ENCODE results near the gene CGB2.
"Not testable (repeated sequence)": the region's sequence is repeated elsewhere in the genome, so short reads cannot be mapped to it uniquely, and the experiment has no call there.

Gene CGB2

GRCh38 chr19:49011194-49011593, 20.5 kb upstream of the CGB2 start:
- ATAC-seq: no peak

DNA sequence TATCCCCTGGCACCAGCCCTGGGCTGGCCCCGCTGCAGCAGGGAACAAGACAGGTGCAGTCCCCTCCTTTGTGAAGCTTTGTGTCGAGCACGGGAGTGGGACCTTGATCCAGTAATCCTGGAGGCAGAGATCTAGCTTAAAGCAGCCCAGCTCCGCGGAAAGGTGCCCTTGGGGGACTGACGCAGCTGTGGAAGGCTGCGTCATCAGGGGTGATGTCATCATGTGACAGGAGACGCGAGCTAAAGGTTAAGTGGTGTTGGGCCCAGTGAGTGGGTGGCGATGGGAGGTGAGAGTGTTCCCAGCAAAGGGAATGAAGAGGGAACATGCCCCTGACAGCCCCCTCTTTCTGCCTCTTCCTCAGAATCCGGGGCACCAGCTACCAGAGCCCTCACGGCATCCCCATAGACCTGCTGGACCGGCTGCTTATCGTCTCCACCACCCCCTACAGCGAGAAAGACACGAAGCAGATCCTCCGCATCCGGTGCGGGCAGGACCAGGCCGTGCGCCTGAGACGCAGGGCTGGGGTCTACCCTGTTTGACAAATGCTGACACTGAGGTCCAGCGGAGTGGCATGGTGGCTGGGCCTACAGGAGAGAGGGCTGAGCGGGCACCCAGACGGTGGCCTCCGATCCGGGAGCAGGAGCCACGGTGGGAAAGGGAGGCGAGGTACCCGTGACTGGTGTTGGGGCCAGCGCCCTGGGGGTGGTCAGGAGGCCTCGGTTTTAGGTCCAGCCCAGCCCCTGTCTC, 17.4 kb upstream of the CGB2 start:
- ATAC-seq: no peak

GRCh38 chr19:49014870-49015255, 16.8 kb upstream of the CGB2 start:
- no peak for ATAC-seq

- ATAC-seq: no peak
These were observed 15.4 kb upstream of the CGB2 start for GRCh38 chr19:49016067-49016839.

GRCh38 chr19:49017041-49017665, 14.5 kb upstream of the CGB2 start, which contains the start of gene LHB:
LHB (minus strand) TSS chr19:49017091; CDS start chr19:49017081, 10 bp downstream.
- ATAC-seq: no peak

DNA sequence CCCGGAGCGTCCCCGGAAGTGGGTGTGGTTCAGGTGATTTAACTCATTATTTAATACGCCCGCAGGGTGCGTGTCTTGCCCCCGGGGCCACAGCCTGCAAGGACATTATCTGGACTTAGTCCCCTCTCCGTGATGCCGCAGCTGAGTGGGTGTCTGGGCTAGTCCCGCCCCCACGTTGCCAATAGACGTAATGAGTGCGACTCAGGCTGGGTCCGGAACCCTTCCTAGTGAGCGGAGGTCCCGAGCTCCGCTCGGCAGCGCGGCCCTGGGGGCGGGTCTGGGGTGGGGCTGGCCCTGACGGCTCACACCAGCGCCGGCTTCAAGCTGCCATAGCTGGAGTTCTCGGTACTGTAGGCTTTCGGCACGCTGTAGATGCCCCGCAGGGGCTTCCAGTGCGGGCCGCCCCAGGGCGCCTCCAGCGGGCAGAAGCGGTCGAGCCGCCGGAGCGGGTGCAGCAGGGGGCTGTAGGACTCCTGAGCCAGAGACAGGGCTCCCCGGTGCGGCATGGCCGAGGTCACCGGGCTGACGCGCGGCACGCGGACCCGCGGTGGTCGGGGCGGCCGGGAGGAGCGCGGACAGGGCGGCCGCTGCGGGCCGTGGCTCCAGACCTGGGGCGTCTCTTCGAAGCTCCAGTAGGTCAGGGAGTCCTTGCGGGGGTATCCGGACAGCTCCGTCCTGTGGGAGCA, 13.9 kb upstream of the CGB2 start:
- ATAC-seq: peak; percentile 80 to 82

- not testable (repeated sequence) for ATAC-seq
These were observed 13.1 kb upstream of the CGB2 start for GRCh38 chr19:49018388-49019241.

GRCh38 chr19:49019242-49019932, 12.3 kb upstream of the CGB2 start:
- ATAC-seq: peak; percentile 40 to 44

DNA sequence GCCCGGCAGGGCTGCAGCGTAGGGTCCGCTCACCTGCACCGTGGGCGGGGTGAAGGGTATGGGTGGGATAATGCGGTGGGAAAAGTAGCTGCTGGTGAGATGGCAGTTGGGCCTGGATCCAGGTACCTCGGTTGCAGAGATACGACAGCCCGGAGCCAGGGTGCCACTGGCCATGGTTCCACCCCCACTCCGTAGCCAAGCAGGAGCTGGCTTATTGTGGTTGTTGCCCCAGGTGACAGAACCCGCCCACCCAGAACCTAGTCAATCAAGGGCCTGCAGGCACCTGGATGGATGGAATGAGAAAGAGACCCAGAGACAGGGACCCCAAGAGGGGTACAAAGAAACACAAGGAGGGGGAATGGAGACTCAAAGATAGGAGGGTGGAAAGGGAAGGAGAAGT, 11.3 kb upstream of the CGB2 start:
- ATAC-seq: no peak

- ATAC-seq: no peak
These were observed 10.5 kb upstream of the CGB2 start for GRCh38 chr19:49020931-49021895.

GRCh38 chr19:49022116-49022515, 9.6 kb upstream of the CGB2 start:
- ATAC-seq: no peak

DNA sequence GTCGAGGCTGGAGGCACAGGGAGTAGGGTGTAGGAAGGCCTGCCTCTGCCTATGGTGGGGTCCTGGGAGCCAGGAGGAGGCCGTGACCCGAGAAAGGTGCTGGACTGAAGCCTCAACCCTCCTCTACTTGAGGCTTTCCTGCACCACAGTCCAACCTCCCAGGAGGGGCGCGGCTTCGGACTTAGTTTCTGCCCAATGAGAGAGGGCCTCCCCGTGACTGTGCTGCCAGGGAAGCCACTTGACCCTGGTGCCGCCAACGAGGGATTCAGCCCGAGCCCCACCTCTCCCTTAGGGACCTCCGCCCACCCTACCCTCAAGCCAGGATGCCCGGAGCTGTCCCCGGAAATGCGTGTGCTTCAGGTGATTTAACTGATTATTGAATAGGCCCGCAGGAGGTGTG, 7.5 kb upstream of the CGB2 start, which contains the start of gene CGB3:
CGB3 (minus strand) TSS at position 101 of the 400 bp plus-strand sequence. CDS start 362 bp downstream, outside the sequence.
- not testable (repeated sequence) for ATAC-seq

DNA sequence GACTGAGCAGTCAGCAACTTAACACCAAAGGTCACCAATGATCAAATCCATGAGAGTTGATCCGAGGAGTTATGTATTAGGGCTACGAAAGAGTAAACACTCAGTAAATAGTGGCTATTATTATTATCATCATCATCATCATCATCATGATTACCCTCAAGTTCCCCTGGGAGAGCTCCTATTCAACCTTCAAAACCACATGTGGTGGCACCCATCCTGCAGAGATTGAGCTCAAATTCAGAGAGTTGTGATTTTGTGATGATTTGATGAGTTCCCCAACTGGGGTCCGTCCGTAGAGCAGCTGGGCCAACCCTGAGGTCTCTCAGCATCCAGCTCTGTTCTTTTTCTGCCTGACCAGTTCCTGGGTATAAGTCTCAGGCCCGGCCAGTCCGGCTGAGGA, 6.6 kb upstream of the CGB2 start:
- not testable (repeated sequence) for ATAC-seq

DNA sequence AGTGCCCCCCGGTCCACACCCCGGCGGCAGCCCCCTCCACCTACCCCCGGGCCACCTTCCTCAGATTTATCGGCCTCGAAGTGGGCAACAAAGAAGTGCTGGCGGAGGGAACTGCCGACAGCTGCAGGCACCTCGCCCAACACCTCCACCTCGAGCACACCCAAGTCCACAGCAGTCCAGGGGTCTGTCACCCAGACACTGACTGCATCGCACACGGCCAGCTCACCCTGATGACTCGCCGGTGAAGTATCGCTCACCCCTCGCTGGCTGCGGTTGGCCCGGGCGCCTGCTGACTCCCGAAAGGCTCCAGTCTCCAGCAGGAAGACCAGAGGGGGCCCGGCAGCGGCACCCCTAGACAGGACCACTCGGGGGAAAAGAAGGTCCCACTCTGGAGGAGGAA, 6.1 kb upstream of the CGB2 start:
- ATAC-seq: not testable (repeated sequence)

GRCh38 chr19:49028686-49029085, 3.0 kb upstream of the CGB2 start:
- ATAC-seq: not testable (repeated sequence)

DNA sequence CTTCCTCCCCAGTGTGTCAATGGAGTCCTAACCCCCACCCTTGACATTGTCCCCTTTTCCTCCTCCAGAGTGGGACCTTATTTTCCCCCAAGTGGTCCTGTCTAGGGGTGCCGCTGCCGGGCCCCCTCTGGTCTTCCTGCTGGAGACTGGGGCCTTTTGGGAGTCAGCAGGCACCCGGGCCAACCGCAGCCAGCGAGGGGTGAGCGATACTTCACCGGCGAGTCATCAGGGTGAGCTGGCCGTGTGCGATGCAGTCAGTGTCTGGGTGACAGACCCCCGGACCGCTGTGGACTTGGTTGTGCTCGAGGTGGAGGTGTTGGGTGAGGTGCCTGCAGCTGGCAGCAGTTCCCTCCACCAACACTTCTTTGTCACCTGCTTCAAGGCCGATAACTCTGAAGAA, 1.9 kb upstream of the CGB2 start:
- ATAC-seq: not testable (repeated sequence)

DNA sequence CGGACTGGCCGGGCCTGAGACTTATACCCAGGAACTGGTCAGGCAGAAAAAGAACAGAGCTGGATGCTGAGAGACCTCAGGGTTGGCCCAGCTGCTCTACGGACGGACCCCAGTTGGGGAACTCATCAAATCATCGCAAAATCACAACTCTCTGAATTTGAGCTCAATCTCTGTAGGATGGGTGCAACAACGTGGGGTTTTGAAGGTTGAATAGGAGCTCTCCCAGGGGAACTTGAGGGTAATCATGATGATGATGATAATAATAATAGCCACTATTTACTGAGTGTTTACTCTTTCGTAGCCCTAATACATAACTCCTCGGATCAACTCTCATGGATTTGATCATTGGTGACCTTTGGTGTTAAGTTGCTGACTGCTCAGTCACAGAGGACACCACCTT, 1.4 kb upstream of the CGB2 start:
- not testable (repeated sequence) for ATAC-seq

DNA sequence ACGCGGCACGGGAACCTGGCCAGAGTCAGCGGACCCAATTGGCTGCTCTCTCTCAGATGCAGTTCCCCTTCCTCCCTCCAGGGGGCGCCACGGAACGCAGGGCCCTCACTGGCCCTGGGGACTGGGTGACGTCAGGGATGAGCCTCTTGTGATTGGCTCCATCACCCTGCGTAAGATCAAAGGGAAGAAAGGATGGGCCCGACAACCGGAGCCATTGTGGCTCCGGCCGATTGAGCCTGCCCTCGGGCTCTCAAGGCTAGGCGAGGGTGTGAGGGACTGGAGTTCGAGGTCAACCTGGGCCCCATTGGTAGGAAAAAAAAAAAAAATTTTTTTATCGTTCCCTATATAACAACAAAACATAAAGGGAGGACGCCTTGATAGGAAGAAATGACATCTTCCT, 5.1 kb downstream of the CGB2 start, which contains the start of gene CGB1:
CGB1 (minus strand) TSS at position 81 of the 400 bp plus-strand sequence. CDS start 184 bp downstream, outside the sequence.
- peak in 1 of 2 donors; percentile 17 for ATAC-seq

DNA sequence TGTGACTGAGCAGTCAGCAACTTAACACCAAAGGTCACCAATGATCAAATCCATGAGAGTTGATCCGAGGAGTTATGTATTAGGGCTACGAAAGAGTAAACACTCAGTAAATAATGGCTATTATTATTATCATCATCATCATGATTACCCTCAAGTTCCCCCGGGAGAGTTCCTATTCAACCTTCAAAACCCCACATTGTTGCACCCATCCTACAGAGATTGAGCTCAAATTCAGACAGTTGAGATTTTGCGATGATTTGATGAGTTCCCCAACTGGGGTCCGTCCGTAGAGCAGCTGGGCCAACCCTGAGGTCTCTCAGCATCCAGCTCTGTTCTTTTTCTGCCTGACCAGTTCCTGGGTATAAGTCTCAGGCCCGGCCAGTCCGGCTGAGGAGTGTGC, 6.4 kb downstream of the CGB2 start:
- not testable (repeated sequence) for ATAC-seq
